C1 segment of cervical spinal cord (tissue), 14 donors: ENCODE data around the gene NPW.

Experiments used
- DNase-seq, 14 donors: peaks; one replicate each; lab custom pipeline; 2025; lab: John Stamatoyannopoulos, UW

Gene NPW

DNA sequence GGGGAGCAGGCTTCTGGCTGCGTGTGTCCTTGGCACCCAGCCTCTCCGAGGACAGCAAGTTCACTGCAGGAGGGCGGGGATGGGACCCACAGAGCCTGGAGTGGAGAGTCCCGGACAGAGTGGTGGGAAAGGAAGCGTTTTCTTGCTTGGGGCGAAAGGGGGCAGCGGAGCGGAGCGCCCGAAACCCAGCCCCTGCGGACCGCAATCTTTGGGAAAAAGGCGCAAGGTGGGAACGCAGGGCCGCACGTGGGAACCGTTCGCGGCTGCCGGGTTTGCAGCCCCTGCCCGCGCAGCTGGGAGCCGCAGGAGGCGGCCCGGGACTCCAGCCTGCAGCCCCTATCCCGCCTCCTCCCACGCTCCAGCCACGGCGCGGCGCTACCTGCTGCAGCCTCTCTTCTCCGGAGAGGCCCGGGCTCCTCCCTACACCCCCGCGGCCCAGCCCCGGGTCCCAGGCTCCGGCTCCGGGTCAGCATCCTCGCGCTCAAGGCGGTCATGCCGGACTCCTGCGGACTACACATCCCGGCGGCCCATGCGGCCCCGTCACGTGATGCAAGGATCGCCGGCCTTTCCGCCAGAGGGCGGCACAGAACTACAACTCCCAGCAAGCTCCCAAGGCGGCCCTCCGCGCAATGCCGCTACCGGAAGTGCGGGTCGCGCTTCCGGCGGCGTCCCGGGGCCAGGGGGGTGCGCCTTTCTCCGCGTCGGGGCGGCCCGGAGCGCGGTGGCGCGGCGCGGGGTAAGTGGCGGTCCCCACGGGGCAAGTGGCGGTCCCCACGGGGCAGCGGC, 27.9 kb downstream of the NPW start, which contains the start of the genes NTHL1 and TSC2:
NTHL1 (minus strand) TSS at position 505 of the 786 bp plus-strand sequence; CDS start at position 494, 11 bp downstream.
TSC2 (plus strand) TSS at position 656 of the 786 bp plus-strand sequence. CDS start 631 bp downstream, outside the sequence.
- DNase-seq = peak; percentile 69 to 97 (median 92)

DNA sequence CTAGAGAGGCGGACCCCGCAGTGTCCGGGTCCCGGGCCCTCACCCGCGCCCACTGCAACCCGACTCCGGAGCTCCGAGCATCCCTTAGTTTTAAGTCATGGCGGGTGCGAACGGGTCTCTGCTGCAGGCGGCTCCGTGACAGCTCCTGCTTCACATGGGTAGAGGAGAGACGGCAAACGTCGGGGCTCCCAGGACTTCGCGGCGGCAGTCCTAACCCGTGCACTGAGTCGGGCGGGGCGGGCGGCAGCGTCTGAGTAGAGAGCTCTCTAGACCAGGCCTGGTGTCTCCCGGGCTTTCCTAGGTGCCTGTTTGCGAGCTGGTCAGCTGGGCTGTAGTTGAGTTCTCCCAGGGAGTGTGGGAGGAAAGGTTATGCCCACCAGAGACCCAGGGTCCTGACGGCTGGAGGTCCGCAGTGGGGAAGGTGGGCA, 28.5 kb downstream of the NPW start:
- no peak for DNase-seq

- DNase-seq = no peak
Observed at GRCh38 chr16:2053211-2053610, 33.6 kb downstream of the NPW start.

GRCh38 chr16:2053897-2054296, 34.3 kb downstream of the NPW start:
- DNase-seq = no peak

GRCh38 chr16:2054543-2055245, 35.1 kb downstream of the NPW start:
- DNase-seq = no peak

- DNase-seq = peak in 2 of 14 donors; percentile 27 to 57
Observed at GRCh38 chr16:2056077-2056476, 36.5 kb downstream of the NPW start.

- DNase-seq = peak in 10 of 14 donors; percentile 7 to 57 (median 22)
Observed at GRCh38 chr16:2056681-2057407, 37.3 kb downstream of the NPW start.

- no peak for DNase-seq
Observed at GRCh38 chr16:2057438-2057837, 37.9 kb downstream of the NPW start.

DNA sequence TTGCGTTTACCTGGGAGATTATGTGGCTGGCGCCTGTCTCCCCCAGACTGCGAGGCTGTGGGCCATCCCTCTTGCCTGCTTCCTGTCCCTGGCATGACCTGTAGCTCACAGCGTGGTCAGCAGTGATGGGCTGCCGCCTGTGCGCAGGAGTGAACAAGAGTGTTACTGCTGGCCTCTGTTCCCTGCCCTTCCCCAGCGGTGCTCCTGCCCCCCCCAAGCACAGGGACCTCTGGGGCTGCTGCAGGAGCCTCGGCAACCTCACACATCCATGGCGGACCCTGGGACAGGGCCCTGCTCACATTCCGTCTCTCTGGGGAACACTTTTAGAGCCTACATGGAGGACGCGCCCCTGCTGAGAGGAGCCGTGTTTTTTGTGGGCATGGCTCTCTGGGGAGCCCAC, 38.8 kb downstream of the NPW start:
- DNase-seq = no peak

GRCh38 chr16:2058872-2059271, 39.3 kb downstream of the NPW start:
- DNase-seq = no peak

GRCh38 chr16:2060346-2060745, 40.8 kb downstream of the NPW start:
- no peak for DNase-seq

DNA sequence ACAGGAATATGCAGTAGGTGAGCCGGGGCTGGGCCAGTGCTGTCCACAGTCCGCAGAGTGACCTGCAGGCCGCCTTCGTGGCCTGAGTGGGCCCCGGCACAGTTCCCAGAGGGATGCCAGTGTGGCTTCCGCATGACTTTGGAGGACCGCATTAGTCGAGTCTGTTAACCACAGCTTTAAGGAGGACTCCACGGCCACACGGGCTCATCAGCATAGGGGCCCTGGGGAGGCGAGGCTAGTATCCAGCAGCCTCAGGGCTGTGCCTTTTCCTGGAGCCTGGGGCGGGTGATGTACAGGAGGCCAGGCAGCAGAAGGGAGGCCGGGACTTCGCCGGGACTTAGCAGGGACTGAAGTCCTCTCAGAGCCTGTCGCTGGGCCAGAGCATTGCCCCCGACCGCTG, 41.4 kb downstream of the NPW start:
- no peak for DNase-seq

DNA sequence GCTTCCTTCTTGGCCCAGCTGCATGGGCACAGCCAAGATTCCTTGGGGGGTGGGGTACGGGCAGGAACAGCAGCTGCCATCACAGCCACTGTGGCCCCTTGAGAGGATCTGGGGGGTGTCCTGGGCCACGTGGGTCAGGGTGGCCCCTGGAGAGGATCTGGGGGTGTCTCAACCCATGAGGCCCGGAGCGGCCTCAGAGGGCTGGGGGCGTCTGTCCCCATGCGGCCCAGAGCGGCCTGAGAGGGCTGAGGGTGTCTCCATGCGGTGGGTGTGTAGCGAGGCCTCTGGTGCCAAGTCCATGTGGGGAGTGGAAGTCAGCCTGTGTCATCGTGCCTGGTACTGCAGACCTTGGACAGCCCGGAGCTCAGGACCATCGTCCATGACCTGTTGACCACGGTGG, 41.9 kb downstream of the NPW start:
- no peak for DNase-seq

- DNase-seq = no peak
Observed at GRCh38 chr16:2062801-2063200, 43.2 kb downstream of the NPW start.

DNA sequence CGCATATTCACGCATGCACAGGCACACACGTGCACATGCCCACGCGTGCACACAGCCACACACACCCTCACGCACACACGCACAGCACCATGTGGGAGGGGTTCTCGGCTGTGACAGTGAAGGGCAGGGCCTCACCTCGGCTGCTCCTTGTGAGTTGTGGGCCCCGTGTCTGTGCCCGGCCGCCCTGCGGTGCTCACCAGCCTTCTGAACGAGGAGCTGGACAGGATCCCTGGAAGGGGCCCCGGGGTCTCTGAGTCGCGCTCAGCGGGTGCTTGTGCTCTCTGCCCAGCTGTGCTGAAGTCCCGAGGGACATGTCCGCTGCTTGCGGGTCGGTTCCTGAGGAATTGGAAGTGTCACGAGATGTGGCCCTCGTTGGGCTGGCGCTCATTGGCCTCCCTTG, 44.3 kb downstream of the NPW start:
- DNase-seq = no peak

GRCh38 chr16:2064368-2064945, 44.9 kb downstream of the NPW start:
- no peak for DNase-seq

DNA sequence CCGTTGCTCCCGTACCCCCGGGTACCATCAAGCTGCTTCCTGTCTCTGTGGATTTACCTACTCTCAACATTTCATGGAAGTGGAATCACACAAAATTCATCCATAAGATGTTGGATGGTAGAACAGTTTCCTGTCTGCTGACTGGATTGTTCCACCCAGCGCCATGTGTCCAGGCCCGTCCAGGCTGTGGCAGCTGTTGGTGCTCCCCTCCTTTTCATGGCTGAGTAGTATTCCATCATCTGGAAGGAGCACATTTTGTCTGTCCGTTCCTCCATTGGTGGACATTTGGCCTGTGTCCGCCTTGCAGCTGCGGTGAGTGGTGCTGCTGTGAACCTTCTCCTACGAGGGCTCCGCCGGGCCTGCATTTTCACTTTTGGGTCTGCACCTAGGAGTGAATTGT, 46.6 kb downstream of the NPW start:
- no peak for DNase-seq
